PFSK-1 (cell line): Measurements from ENCODE around the gene ADH1B.

ENCODE experiments used
- FOXP2 ChIP-seq: optimal IDR thresholded peaks from 2 replicates; pipeline ENCODE3; 2011; ENCODE audit warnings: borderline replicate concordance, control low read depth, inconsistent platforms; ENCODE audit not compliant: insufficient read depth; ENCODE audit errors: extremely low read length, extremely low read depth
- POLR2AphosphoS5 ChIP-seq: IDR thresholded peaks from 2 replicates; pipeline ENCODE4 v1.6.1; 2012; ENCODE audit warnings: low read depth, mild to moderate bottlenecking, control low read depth, low read length, moderate library complexity
- REST ChIP-seq, 2 experiments: IDR thresholded peaks; 2 replicates each; pipeline versions ENCODE4 v1.6.1 to v1.8.0; 2011 to 2012; ENCODE audit warnings: low read depth in 2 of 2, low read length in 2 of 2, control low read depth in 1 of 2, inconsistent platforms in 1 of 2, mild to moderate bottlenecking in 1 of 2, moderate library complexity in 1 of 2; ENCODE audit not compliant: insufficient read depth in 1 of 2
- SIN3A ChIP-seq: IDR thresholded peaks from 2 replicates; pipeline ENCODE4 v1.6.1; 2012; ENCODE audit warnings: mild to moderate bottlenecking, low read length, moderate library complexity, borderline replicate concordance; ENCODE audit not compliant: insufficient read depth
- TAF1 ChIP-seq: IDR thresholded peaks from 2 replicates; pipeline ENCODE4 v1.6.1; 2012; ENCODE audit warnings: low read length, control low read depth, borderline replicate concordance; ENCODE audit not compliant: insufficient read depth

The ADH1B gene

GRCh38 chr4:99290848-99291786 lies 30.1 kb downstream of the ADH1B start, which contains the start of gene ADH1A:
ADH1A (minus strand) TSS chr4:99290985; CDS start chr4:99290914, 71 bp downstream.
- TF ChIP-seq FOXP2: no peak
- TF ChIP-seq SIN3A: no peak
- no peak for TF ChIP-seq TAF1

GRCh38 chr4:99285387-99285786 lies 35.8 kb downstream of the ADH1B start:
- TF ChIP-seq SIN3A (no peak), REST (IDR thresholded peaks at IDR 0.05; ENCODE audit: insufficient read depth in 1 of 2, low read depth in 2 of 2, low read length in 2 of 2) (no peak), FOXP2 (no peak), POLR2AphosphoS5 (no peak), TAF1 (no peak)

GRCh38 chr4:99282731-99283130 lies 38.5 kb downstream of the ADH1B start:
- TF ChIP-seq REST (IDR thresholded peaks at IDR 0.05; ENCODE audit: insufficient read depth in 1 of 2, low read depth in 2 of 2, low read length in 2 of 2): no peak
- TF ChIP-seq POLR2AphosphoS5: no peak
- no peak for TF ChIP-seq FOXP2
- TF ChIP-seq SIN3A: no peak
- TF ChIP-seq TAF1: no peak

GRCh38 chr4:99281261-99281660 lies 39.9 kb downstream of the ADH1B start:
- TF ChIP-seq REST (IDR thresholded peaks at IDR 0.05; ENCODE audit: insufficient read depth in 1 of 2, low read depth in 2 of 2, low read length in 2 of 2) (no peak), SIN3A (no peak), FOXP2 (no peak), POLR2AphosphoS5 (no peak), TAF1 (no peak)

- TF ChIP-seq TAF1 (no peak), SIN3A (no peak), REST (IDR thresholded peaks at IDR 0.05; ENCODE audit: insufficient read depth in 1 of 2, low read depth in 2 of 2, low read length in 2 of 2) (no peak), FOXP2 (no peak), POLR2AphosphoS5 (no peak)
Observed at GRCh38 chr4:99276417-99276816, 44.8 kb downstream of the ADH1B start.
